HG03565 (cell line): Measurements from ENCODE around the gene RNF11.

Experiments
- ATAC-seq: cut with Tn5 transposase; IDR thresholded peaks from one replicate; pipeline ENCODE4 v1.9.1; 2021; ENCODE audit warnings: mild to moderate bottlenecking, moderate library complexity; ENCODE audit not compliant: unreplicated experiment

Gene RNF11

GRCh38 chr1:51263147-51263877 lies 27.2 kb downstream of the RNF11 start:
- ATAC-seq, result no peak

DNA sequence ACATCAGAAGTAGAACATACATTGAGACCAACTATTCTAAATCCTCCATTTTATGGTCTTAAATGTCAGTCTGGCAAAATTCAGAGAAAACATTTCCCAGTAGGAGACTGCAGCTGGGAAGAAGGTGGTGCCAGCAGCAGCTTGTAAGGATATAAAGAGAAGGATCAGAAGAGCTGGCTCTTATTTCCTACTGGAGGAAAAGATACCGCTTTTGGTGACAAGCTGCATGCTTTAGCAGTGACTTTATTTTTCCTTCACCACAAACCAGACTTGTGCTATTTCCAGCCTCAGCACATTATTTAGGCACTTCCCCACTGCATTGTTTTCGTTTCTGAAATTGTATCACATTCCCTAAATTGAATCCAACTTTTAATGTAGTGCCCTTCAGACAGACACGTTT lies 28.4 kb downstream of the RNF11 start:
- ATAC-seq, result no peak

DNA sequence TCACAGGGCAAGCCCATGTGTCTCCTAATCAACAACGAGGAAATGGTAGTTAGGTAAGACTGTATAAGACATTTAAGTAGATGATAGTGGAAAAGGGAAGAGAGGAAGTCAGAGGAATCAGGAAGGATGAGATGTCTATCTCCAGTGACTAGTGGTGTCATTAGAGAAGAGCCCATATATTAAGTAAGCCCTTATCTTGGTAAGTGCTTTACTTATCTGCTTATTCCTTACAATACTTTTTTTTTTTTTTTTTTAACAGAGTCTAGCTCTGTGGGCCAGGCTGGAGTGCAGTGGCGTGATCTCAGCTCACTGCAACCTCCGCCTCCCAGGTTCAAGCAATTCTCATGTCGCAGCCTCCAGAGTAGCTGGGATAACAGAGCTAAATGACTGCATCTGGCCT lies 29.5 kb downstream of the RNF11 start:
- no peak for ATAC-seq

GRCh38 chr1:51266181-51266580 lies 30.1 kb downstream of the RNF11 start:
- ATAC-seq, result no peak

- ATAC-seq, result no peak
These were observed 30.7 kb downstream of the RNF11 start for GRCh38 chr1:51266791-51267190.

GRCh38 chr1:51268634-51269033 lies 32.6 kb downstream of the RNF11 start:
- ATAC-seq, result peak; percentile 25

GRCh38 chr1:51270751-51271150 lies 34.7 kb downstream of the RNF11 start:
- ATAC-seq, result no peak

DNA sequence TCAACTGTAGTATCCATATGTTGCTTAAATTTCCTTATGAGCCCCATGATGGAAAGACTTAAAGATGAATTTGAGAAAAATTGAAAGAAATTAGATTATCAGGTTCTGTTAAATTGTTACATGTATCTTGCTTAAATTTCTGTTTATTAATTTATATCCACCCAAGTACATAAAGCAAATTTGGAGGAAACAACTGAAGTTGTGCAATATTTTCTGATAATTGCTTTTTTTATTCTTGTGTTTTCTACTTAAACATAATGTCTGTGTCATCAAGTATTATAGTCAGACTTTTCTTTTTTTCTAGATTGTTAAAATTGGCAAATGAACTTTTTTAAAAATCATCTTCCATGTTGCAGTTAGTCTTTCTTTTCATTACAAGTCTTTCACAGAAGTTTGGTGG lies 36.8 kb downstream of the RNF11 start:
- ATAC-seq, result no peak

DNA sequence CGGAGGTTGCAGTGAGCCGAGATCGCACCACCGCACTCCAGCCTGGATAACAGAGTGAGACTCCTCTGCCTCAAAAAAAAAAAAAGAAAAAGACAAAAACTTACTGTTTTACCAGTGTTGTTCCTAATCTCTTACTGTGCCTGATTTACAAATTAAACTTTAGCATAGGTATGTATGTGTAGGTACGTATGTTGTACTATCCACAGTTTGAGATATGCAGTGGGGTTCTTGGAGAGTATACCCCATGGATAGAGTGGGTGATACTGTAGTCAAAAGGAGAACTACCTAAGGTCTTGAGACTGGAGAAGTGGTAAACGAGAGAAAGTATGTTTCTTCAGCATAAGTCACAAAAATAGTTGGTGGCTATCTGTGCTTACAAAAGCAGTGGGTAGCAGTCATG lies 38.6 kb downstream of the RNF11 start:
- no peak for ATAC-seq

DNA sequence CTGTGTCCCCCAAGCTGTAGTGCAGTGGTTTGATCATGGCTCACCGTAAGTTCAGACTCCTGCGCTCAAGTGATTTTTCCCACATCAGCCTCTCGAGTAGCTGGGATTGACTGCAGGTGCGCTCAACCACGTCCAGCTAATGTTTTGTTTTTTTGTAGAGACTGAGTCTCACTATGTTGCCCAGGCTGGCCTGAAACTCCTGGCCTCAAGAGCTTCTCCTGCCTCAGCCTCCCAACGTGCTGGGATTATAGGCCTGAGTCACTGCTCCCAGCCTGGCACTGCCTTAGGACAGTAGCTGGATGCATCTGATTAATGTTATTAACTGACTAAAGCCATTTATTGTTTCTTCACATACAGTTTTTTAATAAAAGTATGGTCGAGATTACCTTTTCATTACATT lies 40.2 kb downstream of the RNF11 start:
- ATAC-seq, result no peak

DNA sequence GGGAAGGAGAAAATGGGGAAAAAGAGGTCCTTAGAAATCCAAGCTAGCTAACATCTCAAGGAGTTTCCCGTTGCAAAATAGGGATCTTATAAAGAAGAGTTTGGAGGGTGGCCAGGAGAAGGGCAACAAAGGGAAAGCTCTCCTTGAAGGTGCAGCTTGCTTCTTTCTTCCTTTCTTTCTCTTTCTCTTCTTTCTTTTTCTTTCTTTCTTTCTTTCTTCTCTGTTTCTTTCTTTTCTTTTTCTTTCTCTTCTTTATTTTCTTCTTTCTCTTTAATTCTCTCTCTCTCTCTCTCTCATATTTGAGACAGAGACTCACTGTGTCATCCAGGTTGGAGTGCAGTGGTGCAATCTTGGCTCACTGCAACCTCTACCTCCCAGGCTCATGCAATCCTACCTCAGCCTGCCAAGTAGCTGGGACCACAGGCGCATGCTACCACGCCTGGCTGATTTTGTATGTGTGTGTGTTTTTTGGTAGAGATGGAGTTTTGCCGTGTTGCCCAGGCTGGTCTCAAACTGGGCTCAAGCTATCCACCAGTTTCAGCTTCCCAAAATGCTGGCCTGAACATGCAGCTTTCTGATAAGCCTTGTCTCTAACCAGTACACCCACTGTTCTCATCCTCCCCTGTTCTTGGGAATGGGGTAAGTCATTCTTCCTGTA lies 44.4 kb downstream of the RNF11 start:
- no peak for ATAC-seq

GRCh38 chr1:51281807-51282206 lies 45.7 kb downstream of the RNF11 start:
- no peak for ATAC-seq

DNA sequence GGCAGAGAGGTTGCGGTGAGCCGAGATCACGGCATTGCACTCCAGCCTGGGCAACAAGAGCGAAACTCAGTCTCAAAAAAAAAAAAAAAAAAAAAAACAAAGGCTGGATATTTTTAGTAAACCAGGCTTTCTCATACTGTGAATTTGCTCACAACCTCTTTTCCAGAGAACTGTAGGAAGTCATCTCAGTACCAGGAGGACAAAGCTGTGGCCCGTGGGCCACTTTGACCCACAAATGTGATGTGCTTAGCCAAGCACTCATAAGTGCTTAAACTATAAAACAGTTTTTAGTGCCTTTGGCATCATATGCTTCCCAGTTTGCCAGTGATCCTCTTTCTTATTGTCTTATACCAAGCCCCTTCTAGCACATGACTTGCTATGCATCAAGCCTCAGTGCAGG lies 46.5 kb downstream of the RNF11 start:
- ATAC-seq, result no peak

- no peak for ATAC-seq
These were observed 47.9 kb downstream of the RNF11 start for GRCh38 chr1:51283979-51284378.

GRCh38 chr1:51284487-51284954 lies 48.4 kb downstream of the RNF11 start:
- ATAC-seq, result peak; percentile 23

DNA sequence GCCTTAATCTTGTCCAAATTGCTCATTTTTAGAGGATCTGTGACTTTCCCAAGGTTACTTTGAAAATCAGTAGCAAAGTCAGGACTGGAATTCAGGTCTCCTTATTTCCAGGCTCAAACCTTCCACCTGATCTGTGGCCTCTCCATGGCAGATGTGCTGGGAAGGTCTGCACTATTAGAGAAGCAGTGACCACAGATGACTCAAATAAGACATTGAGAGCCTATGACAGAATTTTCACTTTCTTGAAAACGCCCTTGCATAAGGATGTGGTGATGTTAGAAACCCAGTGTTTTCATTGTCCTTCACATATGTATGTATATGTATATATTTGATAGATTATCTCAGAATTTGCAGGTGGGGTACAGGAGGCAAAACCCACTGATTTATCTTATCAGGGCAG lies 49.0 kb downstream of the RNF11 start:
- ATAC-seq, result peak; percentile 90

DNA sequence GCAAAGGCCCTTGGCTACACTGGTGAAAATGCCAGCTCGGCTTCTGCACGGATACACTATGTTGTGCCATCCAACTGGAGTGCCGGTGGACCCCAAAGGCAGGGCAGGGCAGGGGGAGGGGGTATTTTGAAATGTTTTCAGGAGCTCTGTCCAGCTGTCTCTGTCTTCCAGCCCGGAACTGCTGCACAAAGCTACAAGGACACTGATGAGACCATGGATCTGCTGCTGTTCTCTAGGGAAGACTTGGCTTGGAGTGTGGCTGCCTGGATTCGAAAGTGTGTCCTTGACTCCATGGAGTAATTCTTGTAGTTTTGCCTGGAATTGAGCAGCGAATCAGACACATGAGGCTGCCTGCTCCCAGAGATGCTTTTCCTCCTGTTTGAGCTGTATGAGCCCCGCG lies 51.9 kb downstream of the RNF11 start:
- ATAC-seq, result no peak

GRCh38 chr1:51288578-51288977 lies 52.5 kb downstream of the RNF11 start:
- ATAC-seq, result no peak

- ATAC-seq, result no peak
These were observed 53.8 kb downstream of the RNF11 start for GRCh38 chr1:51289676-51290488.

- no peak for ATAC-seq
These were observed 54.4 kb downstream of the RNF11 start for GRCh38 chr1:51290489-51290847.

DNA sequence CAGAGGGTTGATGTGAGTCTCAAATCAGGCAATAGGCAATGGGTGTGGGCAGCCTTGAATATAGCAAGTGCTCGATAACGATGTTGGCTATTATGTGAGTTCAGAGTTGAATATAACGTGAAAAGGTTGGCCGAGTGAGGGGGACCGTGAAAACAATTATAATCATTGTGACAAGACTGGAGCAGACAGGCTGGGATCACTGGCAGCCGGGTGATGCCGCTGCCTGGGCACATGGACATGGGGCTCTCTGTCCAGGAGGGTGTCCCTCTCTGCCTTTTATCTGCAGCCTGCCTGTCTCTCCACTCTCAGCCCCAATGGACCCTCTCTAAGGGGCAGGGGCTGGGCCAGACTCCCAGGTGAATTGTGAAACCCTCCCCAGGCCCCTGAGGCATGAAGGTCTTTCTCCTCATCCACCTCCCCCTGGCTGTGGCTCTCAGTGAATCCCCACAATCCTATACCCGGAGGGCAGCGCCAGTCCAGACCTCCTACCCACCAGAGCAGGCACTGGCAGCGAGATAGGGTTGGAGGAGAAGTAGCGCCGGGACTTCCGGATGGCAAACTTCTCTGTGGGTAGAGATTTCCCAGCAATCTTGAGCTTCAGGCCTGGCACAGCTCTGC lies 57.9 kb downstream of the RNF11 start:
- ATAC-seq, result no peak
